Right atrium auricular region (tissue), 2 donors: ENCODE results near the gene BEND2. TPM values are rescaled to one million over a fixed set of nuclear protein-coding genes. Genes with fewer than 3 reads are reported as not detected.

Experiments used
- DNase-seq: peaks from one replicate; pipeline ENCODE4 v3.0.0-alpha.2; 2019; ENCODE audit warnings: low spot score
- H3K27ac ChIP-seq, 2 donors: fragments of 200-600 bp; sonication (generic); 1 replicate in 1 of 2; 2 replicates in 1 of 2; pipeline ENCODE4 v1.5.1; 2016 to 2019
- H3K27me3 ChIP-seq, 2 donors: fragments of 200-600 bp; sonication (generic); one replicate each; pipeline versions ENCODE4 v1.5.1 to v1.6.0; 2017 to 2019
- H3K36me3 ChIP-seq: fragments of 200-600 bp; sonication (generic); one replicate; pipeline ENCODE4 v1.5.1; 2016
- H3K4me1 ChIP-seq, 2 donors: fragments of 200-600 bp; sonication (generic); one replicate each; pipeline versions ENCODE4 v1.5.1 to v1.6.0; 2017 to 2019
- H3K4me3 ChIP-seq, 2 donors: fragments of 200-600 bp; sonication (generic); 1 replicate in 1 of 2; 2 replicates in 1 of 2; pipeline ENCODE4 v1.5.1; 2017 to 2019; ENCODE audit warnings: mild to moderate bottlenecking in 1 of 2, moderate library complexity in 1 of 2
- H3K9me3 ChIP-seq, 2 donors: fragments of 200-600 bp; sonication (generic); one replicate each; pipeline ENCODE4 v1.5.1; 2019
- total RNA-seq, 2 donors: library from RNA; depleted of rRNA; stranded (reverse); fragments of >200 nt; gene quantifications; one replicate each; pipeline ENCODE4 v1.1.0, GENCODE V29; 2016
- TF ChIP-seq, protein P1 (sequence below), 2 donors: fragments of 200-600 bp; sonication (generic); IDR thresholded peaks; one replicate each; pipeline ENCODE4 v1.5.1; 2019; ENCODE audit warnings: antibody characterized with exemption in 2 of 2

The BEND2 gene
- total RNA-seq, 2 donors from 2014 or later = not detected

DNA sequence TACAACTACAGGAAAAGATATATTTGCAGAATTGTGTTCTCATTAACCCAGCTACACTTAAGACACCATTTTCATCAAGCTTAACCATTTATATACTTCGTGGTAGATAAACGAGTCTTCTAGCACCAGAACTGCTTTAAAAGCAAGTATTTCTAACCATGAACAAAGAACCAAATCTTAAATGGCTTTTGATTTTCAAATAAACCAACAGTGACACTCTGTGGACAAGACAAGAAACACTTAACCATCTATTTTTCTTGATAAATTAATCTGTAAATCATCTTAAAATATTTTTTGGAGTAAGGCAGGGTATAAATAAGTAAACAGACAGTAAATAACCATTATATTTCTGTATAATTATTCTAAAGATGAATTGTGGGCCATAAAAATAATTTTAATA, 10.2 kb downstream of the BEND2 start:
- Histone ChIP-seq H3K27me3 (no peaks in the 10 kb centered on the region), H3K27ac (no peak overlapping the region)

DNA sequence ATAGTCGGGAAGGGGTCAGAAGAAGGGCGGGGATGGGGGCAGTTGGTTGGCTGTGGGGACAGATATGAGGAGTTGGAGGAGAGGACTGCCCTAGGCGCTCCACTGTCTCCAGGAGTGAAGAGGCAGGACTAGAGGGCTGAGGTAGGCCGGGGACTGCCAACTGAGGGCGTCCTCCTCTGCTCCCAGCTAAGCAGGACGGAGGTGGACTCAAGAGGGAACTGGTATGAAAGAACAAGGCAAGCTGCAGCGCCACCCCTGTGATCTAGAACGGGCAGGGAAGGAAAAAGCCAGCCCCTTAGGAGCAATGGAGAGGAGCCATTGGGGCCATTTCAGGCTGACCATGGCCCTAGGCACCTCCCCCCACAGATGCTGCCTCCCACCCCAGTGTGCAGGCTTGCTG, 14.0 kb downstream of the BEND2 start:
- H3K4me3 ChIP-seq = no peak overlapping the region
- TF ChIP-seq, protein P1, sequence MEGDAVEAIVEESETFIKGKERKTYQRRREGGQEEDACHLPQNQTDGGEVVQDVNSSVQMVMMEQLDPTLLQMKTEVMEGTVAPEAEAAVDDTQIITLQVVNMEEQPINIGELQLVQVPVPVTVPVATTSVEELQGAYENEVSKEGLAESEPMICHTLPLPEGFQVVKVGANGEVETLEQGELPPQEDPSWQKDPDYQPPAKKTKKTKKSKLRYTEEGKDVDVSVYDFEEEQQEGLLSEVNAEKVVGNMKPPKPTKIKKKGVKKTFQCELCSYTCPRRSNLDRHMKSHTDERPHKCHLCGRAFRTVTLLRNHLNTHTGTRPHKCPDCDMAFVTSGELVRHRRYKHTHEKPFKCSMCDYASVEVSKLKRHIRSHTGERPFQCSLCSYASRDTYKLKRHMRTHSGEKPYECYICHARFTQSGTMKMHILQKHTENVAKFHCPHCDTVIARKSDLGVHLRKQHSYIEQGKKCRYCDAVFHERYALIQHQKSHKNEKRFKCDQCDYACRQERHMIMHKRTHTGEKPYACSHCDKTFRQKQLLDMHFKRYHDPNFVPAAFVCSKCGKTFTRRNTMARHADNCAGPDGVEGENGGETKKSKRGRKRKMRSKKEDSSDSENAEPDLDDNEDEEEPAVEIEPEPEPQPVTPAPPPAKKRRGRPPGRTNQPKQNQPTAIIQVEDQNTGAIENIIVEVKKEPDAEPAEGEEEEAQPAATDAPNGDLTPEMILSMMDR (IDR thresholded peaks at IDR 0.05) = no peak
- H3K27ac ChIP-seq = no peak overlapping the region
- no peaks in the 10 kb centered on the region for H3K36me3 ChIP-seq
- DNase-seq = no peak
- no peaks in the 10 kb centered on the region for H3K9me3 ChIP-seq
- no peaks in the 10 kb centered on the region for H3K27me3 ChIP-seq
- no peaks in the 10 kb centered on the region for H3K4me1 ChIP-seq

More for the DNA sequence above, 10.2 kb downstream of the BEND2 start:
- no peak for DNase-seq
- no peaks in the 10 kb centered on the region for H3K9me3 ChIP-seq
- no peaks in the 10 kb centered on the region for H3K4me1 ChIP-seq
- H3K36me3 ChIP-seq = no peaks in the 10 kb centered on the region
- TF ChIP-seq, protein P1 (IDR thresholded peaks at IDR 0.05) = peak in 1 of 2 donors; percentile 50
- H3K4me3 ChIP-seq = no peak overlapping the region

DNA sequence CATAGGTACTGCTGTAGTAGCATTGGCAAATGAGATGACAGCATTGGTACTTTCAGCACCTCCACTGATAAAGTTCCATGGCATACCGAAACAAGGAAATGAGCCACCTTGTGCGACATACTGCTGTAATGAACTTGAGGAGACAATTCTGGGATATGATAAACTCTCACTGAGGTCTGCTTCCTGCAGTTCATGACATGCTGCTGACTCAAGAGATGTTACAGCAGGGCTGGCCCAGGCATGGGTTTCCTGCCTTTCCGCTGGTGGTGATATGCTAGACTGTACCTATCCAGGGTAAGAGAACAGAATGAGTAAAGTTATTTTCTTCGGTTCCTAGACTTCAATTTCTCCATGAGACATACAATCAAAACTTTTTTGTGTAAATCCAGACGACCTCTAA, 17.1 kb downstream of the BEND2 start:
- Histone ChIP-seq H3K4me3 (no peak overlapping the region), H3K36me3 (no peaks in the 10 kb centered on the region), H3K27ac (no peak overlapping the region), H3K9me3 (no peaks in the 10 kb centered on the region), H3K4me1 (no peaks in the 10 kb centered on the region), H3K27me3 (no peaks in the 10 kb centered on the region)
- DNase-seq = no peak
- TF ChIP-seq, protein P1 (IDR thresholded peaks at IDR 0.05) = no peak

DNA sequence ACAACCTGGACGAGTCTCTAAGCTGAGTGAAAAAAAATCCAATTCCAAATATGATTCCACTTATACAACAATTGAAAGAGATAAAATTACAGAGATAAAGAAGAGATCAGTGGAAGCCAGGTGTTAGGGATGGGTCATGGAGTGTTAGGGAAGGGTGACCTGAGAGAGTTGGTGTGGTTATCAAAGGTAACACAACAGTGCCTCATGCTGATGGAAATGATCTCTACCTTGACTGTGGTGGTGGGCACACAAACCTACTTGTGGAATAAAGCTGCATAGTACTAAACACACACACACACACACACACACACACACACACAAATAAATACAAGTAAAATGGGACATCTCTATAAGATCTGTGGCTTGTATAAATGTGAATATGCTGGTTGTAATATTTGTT, 26.0 kb downstream of the BEND2 start:
- TF ChIP-seq, protein P1 (IDR thresholded peaks at IDR 0.05) = no peak
- no peaks in the 10 kb centered on the region for H3K36me3 ChIP-seq
- H3K4me1 ChIP-seq = no peaks in the 10 kb centered on the region
- H3K27ac ChIP-seq = no peak overlapping the region
- H3K27me3 ChIP-seq = no peaks in the 10 kb centered on the region
- H3K9me3 ChIP-seq = no peaks in the 10 kb centered on the region
- no peak overlapping the region for H3K4me3 ChIP-seq
- DNase-seq = no peak

DNA sequence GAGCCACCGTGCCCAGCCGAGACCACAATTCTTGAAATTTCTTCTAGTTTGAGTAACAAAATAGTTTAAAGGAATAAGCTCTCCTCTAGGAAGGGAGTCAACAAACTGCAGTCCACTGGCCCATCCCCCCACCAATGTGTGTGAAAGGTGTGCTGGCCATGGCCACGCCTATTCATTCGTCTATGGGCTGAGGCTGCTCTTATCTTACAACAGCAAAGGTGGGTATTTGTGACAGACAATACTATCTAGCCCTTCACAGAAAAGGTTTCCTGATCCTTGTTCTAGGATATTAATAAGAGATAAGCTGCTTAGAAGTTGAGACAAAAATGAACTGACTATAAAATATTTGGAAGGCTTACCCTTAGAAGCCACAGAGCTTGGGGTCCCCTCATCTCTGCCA, 41.2 kb downstream of the BEND2 start:
- TF ChIP-seq, protein P1 (IDR thresholded peaks at IDR 0.05) = no peak
- DNase-seq = no peak
- Histone ChIP-seq H3K9me3 (peaks cover 0 to 9% of the 10 kb centered on the region in 2 donors), H3K27ac (no peak overlapping the region), H3K4me1 (no peaks in the 10 kb centered on the region), H3K4me3 (no peak overlapping the region), H3K36me3 (no peaks in the 10 kb centered on the region), H3K27me3 (no peaks in the 10 kb centered on the region)

DNA sequence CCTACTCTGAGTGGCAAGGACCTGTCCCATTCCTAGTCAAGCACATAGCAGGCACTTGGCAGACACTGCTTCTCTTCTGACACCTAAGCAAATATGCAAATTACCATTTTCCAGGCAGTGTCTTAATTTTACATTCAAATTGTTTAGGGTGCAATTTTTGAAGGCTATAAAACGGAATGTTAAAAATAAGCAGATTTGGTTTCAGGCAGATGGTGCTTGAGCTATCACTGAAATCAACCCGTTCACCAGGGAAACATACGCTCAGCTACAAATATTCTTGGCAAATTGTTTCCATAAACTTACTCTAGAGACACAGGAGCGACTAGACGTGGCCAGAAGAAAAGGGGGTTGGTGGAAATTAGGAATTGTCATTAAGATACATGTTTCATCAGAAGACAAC, 45.7 kb downstream of the BEND2 start:
- no peaks in the 10 kb centered on the region for H3K27me3 ChIP-seq
- no peak overlapping the region for H3K4me3 ChIP-seq
- DNase-seq = no peak
- no peaks in the 10 kb centered on the region for H3K36me3 ChIP-seq
- no peaks in the 10 kb centered on the region for H3K4me1 ChIP-seq
- peak overlapping the region; percentile 3 to 76 for H3K27ac ChIP-seq
- TF ChIP-seq, protein P1 (IDR thresholded peaks at IDR 0.05) = no peak
- H3K9me3 ChIP-seq = no peaks in the 10 kb centered on the region
